OCI-LY3 (cell line): Measurements from ENCODE around the gene CPT1A.

Experiments used
- H2AFZ ChIP-seq: fragments of 200-600, 300-600 bp; shearing (Covaris generic); 2 replicates; pipeline ENCODE4 v1.6.0; 2014; ENCODE audit warnings: antibody characterized with exemption, low read depth, low read length
- H3K27ac ChIP-seq: fragments of 200-600, 300-600 bp; sonication (generic); 2 replicates; pipeline ENCODE4 v1.5.1; 2014; ENCODE audit warnings: mild to moderate bottlenecking, low read length, moderate library complexity, mixed read lengths
- H3K27me3 ChIP-seq: fragments of 200-600, 300-600 bp; sonication (generic); 2 replicates; pipeline ENCODE4 v1.6.1; 2014; ENCODE audit warnings: low read depth, low read length, mixed read lengths
- H3K36me3 ChIP-seq: fragments of 200-600, 300-600 bp; sonication (generic); replicated peaks from 2 replicates; pipeline ENCODE3; 2014; ENCODE audit warnings: low read depth, low read length, mixed read lengths
- H3K4me1 ChIP-seq: fragments of 300-600, 200-600 bp; sonication (generic); 2 replicates; pipeline ENCODE4 v1.6.1; 2014; ENCODE audit warnings: low read length, mixed read lengths
- H3K4me2 ChIP-seq: fragments of 200-600, 300-600 bp; sonication (generic); 2 replicates; pipeline ENCODE4 v1.6.1; 2014; ENCODE audit warnings: low read length, mixed read lengths
- H3K4me3 ChIP-seq: fragments of 300-600, 200-600 bp; sonication (generic); 2 replicates; pipeline ENCODE4 v1.5.1; 2014; ENCODE audit warnings: antibody characterized with exemption, mild to moderate bottlenecking, low read length, moderate library complexity
- H3K79me2 ChIP-seq: fragments of 300-600, 200-600 bp; shearing (Covaris generic); 2 replicates; pipeline ENCODE4 v1.6.1; 2014; ENCODE audit warnings: mild to moderate bottlenecking, low read length, mixed read lengths
- H3K9ac ChIP-seq: fragments of 300-600, 200-600 bp; shearing (Covaris generic); 2 replicates; pipeline ENCODE4 v1.6.0; 2014; ENCODE audit warnings: mild to moderate bottlenecking, low read length, moderate library complexity
- H3K9me3 ChIP-seq: fragments of 200-600, 300-600 bp; shearing (Covaris generic); 2 replicates; pipeline ENCODE4 v1.6.1; 2014; ENCODE audit warnings: low read length, mixed read lengths; ENCODE audit not compliant: insufficient read depth
- H4K20me1 ChIP-seq: fragments of 200-600, 300-600 bp; sonication (generic); 2 replicates; pipeline ENCODE4 v1.6.1; 2016; ENCODE audit warnings: low read length, mixed read lengths; ENCODE audit not compliant: insufficient read depth
- CTCF ChIP-seq: fragments of 200-600, 300-600 bp; sonication (generic); IDR thresholded peaks from 2 replicates; pipeline ENCODE4 v1.5.1; 2014; ENCODE audit warnings: antibody characterized with exemption, low read length, low read depth
- EZH2phosphoT487 ChIP-seq: fragments of 200-600 bp; shearing (Covaris generic); IDR thresholded peaks from 2 replicates; pipeline ENCODE4 v1.6.1; 2018; ENCODE audit warnings: antibody characterized with exemption, mixed run types, low read depth

The CPT1A gene

GRCh38 chr11:68872216-68873003, 30.7 kb upstream of the CPT1A start:
- Histone ChIP-seq H3K36me3 (no peaks in the 10 kb centered on the region), H3K9ac (no peak overlapping the region), H4K20me1 (no peaks in the 10 kb centered on the region), H3K27ac (no peak overlapping the region), H3K4me3 (no peak overlapping the region), H3K4me1 (peaks cover 8% of the 10 kb centered on the region; the same call in 1 of the 2 replicates), H3K79me2 (no peaks in the 10 kb centered on the region), H3K4me2 (no peak overlapping the region), H3K27me3 (peaks cover 51% of the 10 kb centered on the region), H3K9me3 (no peaks in the 10 kb centered on the region), H2AFZ (no peak overlapping the region)
- TF ChIP-seq EZH2phosphoT487, result no peak
- no peak for TF ChIP-seq CTCF

DNA sequence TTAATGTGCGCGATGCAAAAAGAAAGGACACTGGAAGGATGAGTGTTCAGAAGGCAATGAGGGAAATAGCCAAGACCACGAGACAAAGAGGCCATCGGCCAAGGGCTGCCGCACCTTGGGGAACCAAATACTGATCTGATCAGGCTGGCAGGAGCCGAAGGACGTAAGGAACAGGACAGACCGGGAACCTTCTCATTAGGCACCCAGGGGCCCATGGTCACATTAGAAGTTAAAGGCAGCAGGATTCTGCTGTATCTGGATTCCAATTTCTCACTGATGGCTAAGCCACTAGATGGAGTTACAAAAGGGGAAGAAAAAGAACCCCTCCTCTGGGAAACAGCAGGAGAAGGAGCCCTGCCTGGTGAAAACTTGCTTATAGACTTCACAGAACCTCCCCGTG, 28.8 kb upstream of the CPT1A start:
- no peaks in the 10 kb centered on the region for H4K20me1 ChIP-seq
- no peak overlapping the region for H3K4me3 ChIP-seq
- H3K27me3 ChIP-seq, result peaks cover 51% of the 10 kb centered on the region
- H3K79me2 ChIP-seq, result no peaks in the 10 kb centered on the region
- peak overlapping the region; percentile 52 for H3K4me2 ChIP-seq
- no peak overlapping the region for H3K9ac ChIP-seq
- peaks cover 8% of the 10 kb centered on the region; the same call in 1 of the 2 replicates for H3K4me1 ChIP-seq
- H3K9me3 ChIP-seq, result no peaks in the 10 kb centered on the region
- no peak overlapping the region for H3K27ac ChIP-seq
- TF ChIP-seq EZH2phosphoT487, result no peak
- no peak for TF ChIP-seq CTCF
- H2AFZ ChIP-seq, result no peak overlapping the region
- no peaks in the 10 kb centered on the region for H3K36me3 ChIP-seq

GRCh38 chr11:68868221-68868835, 26.6 kb upstream of the CPT1A start:
- Histone ChIP-seq H3K9ac (no peak overlapping the region), H3K36me3 (no peaks in the 10 kb centered on the region), H3K4me3 (no peak overlapping the region), H2AFZ (no peak overlapping the region), H3K27me3 (peaks cover 48% of the 10 kb centered on the region), H3K27ac (no peak overlapping the region), H3K9me3 (no peaks in the 10 kb centered on the region), H3K79me2 (no peaks in the 10 kb centered on the region), H4K20me1 (no peaks in the 10 kb centered on the region), H3K4me1 (peaks cover 8% of the 10 kb centered on the region; the same call in 1 of the 2 replicates), H3K4me2 (no peak overlapping the region)
- TF ChIP-seq CTCF (no peak), EZH2phosphoT487 (no peak)

DNA sequence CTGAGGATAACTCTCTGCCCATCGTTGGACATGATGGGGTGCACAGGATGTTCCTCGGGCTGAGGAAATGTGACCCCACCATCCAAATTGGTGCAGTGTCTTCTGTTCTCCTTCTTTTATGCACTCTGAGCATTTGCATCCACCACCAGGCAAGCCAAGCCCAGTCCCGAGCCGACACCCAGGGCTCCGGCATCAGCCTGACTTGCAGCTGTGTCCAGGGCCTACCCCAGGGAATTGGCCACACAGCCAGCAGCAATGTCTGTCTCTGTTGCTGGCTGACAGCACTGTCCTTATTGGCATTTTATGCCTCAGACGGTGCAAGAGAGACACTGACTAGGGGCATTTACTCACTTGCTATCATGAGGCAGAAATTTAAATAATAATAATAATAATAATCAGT, 25.4 kb upstream of the CPT1A start:
- H3K9me3 ChIP-seq, result no peaks in the 10 kb centered on the region
- no peaks in the 10 kb centered on the region for H3K79me2 ChIP-seq
- no peak overlapping the region for H3K4me2 ChIP-seq
- H4K20me1 ChIP-seq, result no peaks in the 10 kb centered on the region
- no peak overlapping the region for H3K9ac ChIP-seq
- H3K36me3 ChIP-seq, result no peaks in the 10 kb centered on the region
- peaks cover 8% of the 10 kb centered on the region; the same call in 1 of the 2 replicates for H3K4me1 ChIP-seq
- H3K27me3 ChIP-seq, result peaks cover 37% of the 10 kb centered on the region
- no peak for TF ChIP-seq CTCF
- no peak for TF ChIP-seq EZH2phosphoT487
- H3K4me3 ChIP-seq, result no peak overlapping the region
- H2AFZ ChIP-seq, result no peak overlapping the region
- no peak overlapping the region for H3K27ac ChIP-seq
